GM19455 (cell line): Measurements from ENCODE around the gene ATP5PO.
"Not testable (repeated sequence)": the region's sequence is repeated elsewhere in the genome, so short reads cannot be mapped to it uniquely, and the experiment has no call there.

Source experiments
- ATAC-seq: cut with Tn5 transposase; IDR thresholded peaks from one replicate; pipeline ENCODE4 v1.9.1; 2021; ENCODE audit not compliant: unreplicated experiment

Gene ATP5PO

DNA sequence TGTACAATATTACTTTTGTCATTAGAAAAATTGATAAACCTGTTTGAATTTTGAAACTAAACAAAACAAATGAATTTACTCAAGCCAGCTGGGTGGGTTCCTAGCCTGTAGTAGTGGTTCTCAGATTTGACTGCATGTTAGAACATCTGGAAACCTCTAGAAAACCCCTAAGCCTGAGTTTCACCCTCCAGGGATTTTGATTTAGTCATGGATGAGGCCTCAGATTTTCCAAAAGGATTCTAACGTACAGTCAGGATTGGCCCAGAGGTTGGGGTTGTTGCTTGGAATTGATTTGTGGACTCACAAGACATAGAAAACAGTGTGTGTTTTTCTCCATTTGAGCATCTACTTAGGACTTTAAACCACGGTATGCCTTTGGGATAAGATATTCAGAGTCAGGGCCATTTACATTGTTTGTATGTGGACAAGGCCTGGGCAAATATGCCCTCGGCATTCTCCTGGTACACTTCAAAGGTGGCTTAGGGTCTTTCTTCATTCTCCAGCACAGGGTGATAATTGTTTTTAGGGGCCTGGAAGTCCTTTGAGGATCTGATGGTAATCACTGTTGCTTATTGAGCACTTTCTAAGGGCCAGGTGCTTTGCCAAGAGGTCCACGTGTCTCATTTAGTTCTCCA, 42.6 kb downstream of the ATP5PO start:
- no peak for ATAC-seq

DNA sequence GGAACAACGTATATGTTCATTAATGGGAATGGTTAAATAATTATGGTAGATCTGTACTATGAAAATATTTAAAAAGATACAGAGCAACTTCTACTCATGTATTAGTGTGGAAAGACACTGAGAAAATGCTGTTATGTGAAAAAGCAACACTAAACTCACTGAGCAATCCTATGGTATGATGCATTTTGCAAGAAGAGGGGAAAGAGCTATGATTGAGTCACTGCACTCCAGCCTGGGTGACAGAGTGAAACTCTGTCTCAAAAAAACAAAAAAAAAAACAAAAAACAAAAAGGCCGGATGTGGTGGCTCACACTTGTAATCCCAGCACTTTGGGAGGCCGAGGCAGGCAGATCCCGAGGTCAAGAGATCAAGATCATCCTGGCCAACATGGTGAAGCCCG, 44.4 kb downstream of the ATP5PO start:
- ATAC-seq = no peak

DNA sequence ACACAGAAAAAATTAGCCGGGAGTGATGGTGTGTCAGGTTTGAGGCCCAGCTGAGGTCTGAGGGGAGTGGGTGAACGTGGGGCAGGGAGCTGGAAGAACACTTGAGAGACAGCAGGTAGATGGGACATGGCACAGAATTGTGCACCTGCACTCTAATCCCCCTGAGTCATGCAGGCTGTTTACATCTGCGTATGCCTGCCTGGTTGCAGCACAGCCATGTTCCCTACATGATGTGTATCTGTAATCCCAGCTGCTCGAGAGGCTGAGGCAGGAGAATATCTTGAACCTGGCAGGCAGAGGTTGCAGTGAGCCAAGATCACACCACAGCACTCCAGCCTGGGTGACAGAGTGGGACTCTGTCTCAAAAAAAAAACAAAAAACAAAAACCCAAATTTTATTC, 44.8 kb downstream of the ATP5PO start:
- ATAC-seq = no peak

DNA sequence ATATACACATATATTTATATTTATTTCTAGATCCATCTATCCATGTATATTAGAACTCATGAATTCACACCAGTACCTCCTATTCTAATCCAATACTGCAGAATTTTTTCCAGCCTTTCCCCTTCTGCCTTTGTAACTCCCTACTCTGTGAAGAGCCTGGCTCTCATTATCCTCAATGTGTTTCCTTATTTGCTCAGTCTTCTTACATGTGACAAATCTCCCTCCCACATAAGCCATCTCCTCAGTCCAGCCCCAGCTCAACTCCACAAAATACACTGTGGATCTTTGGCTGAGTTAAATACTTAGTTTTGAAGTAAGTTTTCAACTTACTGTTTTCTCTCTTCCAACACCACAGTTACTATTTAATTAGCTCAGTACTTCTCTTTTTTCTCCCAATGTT, 45.7 kb downstream of the ATP5PO start:
- no peak for ATAC-seq

DNA sequence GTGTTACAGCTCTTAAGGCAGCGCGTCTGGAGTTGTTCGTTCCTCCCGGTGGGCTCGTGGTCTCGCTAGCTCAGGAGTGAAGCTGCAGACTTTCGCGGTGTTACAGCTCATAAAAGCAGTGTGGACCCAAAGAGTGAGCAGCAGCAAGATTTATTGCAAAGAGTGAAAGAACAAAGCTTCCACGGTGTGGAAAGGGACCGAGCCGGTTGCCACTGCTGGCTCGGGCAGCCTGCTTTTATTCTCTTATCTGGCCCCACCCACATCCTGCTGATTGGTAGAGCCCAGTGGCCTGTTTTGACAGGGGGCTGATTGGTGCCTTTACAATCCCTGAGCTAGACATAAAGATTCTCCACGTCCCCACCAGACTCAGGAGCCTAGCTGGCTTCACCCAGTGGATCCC, 47.7 kb downstream of the ATP5PO start:
- not testable (repeated sequence) for ATAC-seq

DNA sequence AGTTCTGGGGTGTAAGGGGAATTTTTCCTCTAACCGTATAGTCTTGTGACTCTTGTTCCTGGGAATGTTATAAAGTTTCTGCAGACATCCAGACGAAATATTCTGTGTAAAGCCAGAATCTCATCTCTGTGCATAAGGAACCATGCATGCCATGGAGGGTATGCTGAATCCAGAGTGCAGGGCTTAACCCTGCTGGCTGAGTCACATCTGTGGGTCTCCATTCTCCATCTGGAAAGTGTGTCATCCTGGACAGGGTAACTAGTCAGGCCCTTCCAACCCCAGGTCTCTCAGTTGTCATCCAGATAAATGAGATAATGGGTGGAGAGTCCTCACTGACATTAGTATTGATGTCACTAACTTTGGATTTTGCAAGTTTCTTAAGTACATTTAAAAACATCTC, 48.8 kb downstream of the ATP5PO start:
- ATAC-seq = no peak

DNA sequence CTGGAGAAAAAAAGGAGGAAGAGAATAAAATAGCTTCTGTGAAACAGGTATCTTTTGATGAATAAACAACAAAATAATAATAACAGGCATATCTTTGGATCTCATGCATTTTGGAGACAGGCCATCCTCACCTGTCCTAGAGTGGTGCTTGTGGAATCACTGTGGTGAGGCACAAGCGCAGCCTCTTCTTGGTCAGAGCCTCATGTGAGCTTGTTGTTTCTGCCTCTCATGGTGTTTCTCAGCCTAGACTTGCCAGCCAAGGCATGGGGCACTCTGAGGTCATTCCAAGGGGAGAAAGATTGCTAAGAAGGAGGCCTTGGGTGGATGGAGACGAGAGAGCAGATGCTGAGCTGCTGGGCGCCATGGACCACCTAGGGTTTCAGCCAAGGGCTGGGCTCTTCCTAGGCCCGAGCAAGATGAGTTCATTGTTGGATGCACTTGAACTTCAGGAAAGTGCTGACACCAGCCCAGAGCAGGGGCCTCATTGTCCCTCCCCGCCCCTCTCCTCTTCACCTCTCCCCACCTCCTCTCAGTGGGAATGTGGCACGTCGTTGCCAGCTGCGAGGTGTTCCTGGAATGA, 49.5 kb downstream of the ATP5PO start:
- ATAC-seq = no peak

DNA sequence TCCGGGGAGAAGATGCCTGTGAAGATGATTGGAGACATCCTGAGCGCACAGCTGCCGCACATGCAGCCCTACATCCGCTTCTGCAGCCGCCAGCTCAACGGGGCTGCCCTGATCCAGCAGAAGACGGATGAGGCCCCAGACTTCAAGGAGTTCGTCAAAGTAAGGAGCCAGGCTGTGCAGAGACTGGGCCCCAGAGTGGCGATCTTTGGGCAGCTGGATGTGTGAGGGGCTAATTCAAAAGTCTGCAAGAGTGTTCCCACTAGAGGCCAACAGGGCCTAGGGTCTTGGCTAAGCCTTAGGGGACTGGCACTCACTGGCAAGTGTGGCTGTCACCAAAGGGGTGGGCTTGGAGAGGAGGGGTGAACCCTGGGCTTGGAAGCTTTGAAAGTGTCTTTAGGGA, 50.4 kb downstream of the ATP5PO start:
- ATAC-seq = no peak

DNA sequence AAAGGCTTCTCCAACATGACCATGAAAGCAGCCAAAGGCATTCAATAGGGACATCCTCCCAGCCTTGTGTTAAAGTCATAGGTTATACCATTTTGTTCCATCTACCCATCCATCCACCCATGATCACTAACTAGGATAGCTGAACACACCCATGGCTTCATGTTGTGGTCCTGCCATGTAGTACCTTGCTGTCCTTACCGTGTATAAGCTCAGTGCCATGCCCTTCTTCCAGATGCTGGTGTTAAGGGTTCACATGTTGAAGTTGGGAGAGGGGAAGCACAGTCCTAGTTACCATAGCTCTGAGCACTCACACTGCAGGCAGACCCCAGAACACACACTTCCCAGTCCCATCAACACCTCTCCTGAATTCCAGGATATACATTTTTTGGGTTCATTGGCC, 51.5 kb downstream of the ATP5PO start:
- ATAC-seq = no peak

DNA sequence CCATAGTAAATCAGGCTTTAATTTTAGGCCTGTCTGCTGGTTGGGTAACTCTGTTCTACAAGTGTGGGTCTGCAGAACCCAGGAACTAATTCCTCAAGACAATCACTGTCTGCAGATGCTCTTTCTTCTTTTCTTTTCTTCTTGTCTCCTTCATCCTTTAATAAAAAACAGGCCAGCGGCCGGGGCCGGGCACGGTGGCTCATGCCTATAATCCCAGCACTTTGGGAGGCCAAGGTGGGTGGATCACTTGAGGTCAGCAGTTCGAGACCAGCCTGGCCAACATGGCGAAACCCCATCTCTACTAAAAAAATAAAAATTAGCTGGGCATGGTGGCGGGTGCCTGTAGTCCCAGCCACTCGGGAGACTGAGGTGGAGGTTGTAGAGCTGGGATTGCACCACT, 52.4 kb downstream of the ATP5PO start:
- not testable (repeated sequence) for ATAC-seq

DNA sequence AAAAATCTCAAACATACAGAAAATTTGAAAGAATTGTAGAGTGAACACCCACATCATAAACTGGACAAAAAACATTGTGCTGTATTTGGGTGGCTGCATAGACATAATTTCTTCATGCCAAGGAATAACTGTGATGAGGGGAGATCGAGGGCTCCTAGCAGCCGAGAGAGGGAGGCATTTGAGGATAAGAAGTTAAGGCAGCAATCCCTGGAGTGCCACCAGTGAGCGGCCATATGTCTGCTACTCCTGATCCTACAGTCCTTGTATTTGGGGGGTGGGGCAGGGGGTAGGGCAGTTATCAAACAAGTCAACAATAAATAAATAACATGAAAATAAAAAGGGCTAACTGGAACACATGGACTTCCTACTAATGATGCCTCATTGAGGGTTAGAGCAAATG, 54.5 kb downstream of the ATP5PO start:
- no peak for ATAC-seq

DNA sequence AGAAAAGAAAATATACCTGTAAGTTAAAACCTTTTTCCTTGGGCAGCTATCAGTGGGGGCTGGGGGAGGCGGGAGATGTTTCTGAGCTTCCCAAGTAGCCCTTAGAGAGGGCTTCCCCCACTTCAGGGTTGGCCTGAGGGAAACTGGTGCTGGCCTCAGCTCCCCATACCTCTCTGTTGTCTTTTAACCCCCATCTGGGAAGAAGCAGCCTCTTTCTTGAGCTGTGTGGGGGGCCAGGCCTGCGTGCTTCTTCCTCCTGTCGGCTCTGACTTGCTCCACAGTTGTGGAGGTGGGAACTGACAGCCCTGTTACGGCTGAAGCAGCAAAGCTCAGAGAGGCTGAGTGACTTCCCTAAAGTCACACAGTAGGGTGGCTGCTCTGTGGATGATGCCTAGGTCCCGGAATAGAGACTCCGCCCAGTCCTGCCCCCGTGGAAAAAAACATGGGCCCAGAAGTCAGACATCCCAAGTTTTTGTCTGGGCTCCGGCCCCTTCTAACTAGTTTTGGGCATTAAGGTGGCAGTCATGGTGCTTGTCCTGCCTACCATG, 55.2 kb downstream of the ATP5PO start:
- no peak for ATAC-seq

DNA sequence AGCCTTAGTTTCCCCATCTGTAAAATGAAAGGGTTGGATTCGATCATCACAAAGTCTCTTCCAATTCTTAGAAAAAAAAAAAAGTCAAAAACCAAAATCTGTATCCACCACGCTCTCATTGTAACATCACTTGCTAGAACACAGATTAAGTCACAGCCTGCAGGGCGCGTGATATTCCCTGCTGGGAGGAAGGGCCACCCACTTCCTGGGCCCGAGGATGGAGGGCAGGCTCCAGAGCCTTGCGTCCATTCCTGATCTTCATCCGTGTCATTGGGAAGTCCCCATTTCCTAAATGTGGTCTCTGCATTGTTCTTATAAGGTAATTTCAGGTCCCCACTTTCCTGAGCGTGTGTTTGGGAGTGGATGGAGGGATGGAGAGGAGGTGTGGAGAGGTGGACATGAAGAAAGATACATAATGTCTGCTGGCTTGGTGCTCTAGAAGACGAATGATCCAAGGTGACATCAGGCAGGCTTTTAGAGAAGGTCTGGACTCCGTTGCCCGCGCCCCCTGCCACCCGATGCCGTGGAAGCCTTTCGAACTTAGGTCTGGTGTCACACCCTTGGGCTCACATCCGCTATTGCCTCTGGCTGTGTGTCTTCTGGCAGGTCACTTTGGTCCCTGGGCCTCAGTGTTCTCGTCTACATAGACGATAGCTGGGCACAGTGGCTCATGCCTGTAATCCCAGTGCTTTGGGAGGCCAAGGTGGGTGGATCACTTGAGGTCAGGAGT, 56.1 kb downstream of the ATP5PO start:
- ATAC-seq = no peak

DNA sequence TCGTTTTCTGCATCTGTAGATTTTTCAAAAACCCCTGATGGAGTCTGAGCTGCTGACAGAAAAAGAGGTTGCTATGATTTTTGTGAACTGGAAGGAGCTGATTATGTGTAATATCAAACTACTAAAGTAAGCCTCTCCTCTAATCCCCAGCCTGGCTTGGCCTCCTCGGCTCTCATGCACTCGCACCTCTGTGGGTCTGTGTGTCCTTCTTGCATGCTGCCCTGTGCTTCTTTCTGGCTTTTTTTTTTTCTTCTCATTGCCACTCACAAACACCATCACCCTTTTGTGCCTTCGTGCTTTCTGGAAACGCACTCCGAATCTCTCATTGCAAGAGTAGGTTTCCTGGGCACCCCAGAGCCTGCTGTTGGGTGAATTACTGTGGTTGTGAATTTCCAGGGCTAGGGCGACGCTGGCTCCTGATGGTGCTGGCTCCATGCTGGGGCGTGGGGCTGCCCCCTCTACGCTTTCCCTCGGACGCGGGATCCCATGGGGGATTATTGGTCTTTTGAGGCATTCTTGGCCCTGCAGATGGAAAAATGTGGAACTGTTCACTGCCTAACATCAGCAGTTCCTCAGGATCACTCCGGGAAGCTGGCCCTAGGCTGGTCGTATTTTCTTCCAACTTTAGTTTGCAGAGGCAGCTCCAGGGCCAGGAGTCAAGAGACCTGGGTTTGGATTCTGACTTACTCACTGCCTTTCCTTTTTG, 56.8 kb downstream of the ATP5PO start:
- no peak for ATAC-seq

DNA sequence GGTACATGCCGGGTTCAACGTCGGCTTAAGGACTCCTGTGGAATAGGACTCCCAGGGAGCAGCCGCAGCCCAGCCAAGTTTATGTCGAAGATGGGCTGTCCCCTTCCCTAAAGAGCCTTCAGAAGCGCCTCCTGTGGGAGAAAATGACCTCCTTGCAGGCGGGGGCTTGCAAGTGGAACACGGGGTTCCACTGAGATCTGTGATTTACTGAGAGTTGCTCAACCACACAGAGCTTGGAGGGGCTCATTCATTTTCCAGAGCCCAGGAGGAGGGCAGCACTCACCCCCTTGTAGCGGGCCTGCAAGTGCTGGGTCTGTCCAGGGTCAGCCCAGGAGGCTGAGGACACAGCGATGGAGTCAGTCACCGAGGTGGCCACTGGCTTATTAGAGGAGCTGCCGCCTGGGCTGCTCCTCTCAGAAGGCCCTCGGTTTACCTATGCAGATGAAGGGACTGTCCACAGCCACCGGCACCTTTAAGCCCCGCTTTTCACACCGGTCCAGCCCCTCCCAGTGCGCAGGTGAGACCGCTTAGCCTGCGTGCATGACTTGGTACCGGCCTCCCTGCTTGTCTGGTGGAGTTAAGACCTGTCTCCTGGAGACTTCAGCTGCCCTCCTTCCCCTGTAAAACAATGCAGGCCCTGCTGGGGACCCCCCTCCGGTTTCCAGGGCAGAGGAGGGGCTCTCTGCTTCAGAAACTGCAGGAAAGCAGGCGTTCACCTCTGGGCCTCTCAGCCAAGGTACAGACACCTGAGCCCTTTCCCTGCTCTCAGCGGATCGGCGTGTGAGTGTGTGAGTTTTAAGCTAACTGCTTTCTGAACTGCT, 57.5 kb downstream of the ATP5PO start:
- no peak for ATAC-seq

DNA sequence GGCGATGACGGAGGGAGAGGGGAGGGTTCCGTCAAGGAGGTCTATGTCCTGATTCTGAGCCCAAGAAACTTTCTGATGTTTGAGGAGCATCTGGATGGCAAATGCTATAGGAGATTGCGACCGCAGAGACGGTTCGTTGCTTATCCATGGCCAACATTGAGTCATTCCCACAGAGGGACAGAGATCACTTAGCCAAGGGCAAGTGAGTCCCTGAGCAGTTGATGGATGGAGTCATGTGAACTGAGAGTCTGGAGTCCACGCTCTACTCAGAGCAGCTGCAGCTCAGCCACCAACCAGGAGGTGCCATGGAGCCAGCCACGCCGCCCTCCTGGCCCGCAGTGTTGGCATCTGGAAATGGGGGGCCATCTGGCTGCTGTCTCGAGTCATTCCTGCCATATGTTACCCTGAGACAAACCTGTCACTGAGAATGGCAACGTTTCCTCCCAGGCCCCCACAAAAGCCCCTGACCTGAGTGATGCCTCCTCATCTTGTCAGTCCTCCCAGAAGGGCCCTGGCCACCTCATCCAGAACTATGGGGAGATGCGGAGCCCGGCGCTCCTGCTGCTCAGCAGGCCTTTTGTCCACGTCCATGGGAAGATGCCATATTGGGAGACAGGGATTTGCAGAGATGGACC, 58.6 kb downstream of the ATP5PO start:
- ATAC-seq = no peak

DNA sequence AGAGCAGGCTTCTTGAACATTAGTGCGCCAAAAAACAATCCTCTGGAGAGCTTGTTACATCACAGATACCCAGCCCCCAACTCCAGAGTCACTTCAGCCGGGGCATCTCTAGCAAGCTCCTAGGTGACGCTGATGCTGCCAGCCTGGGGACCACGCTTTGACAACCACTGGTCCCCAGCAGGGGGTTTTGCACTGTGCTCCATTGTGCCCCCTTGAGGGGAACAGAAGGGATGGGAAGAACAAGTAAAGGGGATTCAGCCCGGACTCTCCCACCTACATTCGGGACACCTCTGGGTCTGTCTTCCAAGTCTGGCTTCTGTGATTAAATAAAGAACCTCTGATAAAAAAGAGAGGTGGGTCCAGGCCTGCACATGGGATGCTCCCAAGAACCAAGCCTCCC, 60.4 kb downstream of the ATP5PO start:
- ATAC-seq = no peak

DNA sequence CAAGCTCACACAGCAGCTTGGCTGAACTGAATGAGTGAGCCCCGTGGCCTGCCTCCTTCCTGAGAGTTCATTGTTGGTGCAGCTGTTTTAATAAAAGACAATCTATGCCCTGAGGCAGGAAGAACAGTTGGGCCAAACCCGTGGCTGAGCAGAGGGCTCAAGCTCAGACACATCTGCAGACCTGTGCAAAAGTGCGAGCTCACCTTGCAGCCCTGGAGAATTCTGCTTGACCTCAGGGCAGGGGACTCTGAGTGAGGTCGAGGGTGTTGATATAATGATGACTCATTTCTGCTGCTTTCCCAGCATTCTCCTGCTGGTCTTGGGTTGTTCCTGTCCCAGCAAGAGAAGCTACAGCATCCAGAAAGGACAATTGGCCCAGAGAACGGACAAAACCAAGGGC, 61.0 kb downstream of the ATP5PO start:
- no peak for ATAC-seq
